ENCODE measurements around the gene MRPL33.

DNA sequence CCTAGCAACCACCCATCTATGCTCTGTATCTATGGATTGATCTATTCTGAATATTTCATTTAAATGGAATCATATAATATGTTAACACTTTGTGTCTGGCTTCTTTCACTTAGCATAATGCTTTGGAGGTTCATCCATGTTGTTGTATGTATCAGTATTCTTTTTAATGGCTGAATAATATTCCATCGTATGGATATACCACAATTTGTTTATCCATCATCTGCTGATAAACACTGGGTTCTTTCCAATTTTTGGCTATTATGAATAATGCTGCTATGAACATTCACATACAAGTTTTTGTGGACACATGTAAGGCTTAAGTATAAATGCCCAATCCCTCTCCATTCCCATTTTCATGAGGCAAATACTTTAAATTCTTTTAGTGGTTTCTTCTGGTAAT lies 52.9 kb downstream of the MRPL33 start:
- TF ChIP-seq, protein P1, sequence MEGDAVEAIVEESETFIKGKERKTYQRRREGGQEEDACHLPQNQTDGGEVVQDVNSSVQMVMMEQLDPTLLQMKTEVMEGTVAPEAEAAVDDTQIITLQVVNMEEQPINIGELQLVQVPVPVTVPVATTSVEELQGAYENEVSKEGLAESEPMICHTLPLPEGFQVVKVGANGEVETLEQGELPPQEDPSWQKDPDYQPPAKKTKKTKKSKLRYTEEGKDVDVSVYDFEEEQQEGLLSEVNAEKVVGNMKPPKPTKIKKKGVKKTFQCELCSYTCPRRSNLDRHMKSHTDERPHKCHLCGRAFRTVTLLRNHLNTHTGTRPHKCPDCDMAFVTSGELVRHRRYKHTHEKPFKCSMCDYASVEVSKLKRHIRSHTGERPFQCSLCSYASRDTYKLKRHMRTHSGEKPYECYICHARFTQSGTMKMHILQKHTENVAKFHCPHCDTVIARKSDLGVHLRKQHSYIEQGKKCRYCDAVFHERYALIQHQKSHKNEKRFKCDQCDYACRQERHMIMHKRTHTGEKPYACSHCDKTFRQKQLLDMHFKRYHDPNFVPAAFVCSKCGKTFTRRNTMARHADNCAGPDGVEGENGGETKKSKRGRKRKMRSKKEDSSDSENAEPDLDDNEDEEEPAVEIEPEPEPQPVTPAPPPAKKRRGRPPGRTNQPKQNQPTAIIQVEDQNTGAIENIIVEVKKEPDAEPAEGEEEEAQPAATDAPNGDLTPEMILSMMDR (conservative IDR thresholded peaks at IDR 0.05; ENCODE audit: low read depth in 2 of 2), result no peak
- TF ChIP-seq EZH2 (IDR thresholded peaks at IDR 0.05; ENCODE audit: low read depth, unreplicated experiment), result no peak
- no peak for TF ChIP-seq POLR2AphosphoS5 (IDR thresholded peaks at IDR 0.05; ENCODE audit: low read depth)
- TF ChIP-seq, protein P2, sequence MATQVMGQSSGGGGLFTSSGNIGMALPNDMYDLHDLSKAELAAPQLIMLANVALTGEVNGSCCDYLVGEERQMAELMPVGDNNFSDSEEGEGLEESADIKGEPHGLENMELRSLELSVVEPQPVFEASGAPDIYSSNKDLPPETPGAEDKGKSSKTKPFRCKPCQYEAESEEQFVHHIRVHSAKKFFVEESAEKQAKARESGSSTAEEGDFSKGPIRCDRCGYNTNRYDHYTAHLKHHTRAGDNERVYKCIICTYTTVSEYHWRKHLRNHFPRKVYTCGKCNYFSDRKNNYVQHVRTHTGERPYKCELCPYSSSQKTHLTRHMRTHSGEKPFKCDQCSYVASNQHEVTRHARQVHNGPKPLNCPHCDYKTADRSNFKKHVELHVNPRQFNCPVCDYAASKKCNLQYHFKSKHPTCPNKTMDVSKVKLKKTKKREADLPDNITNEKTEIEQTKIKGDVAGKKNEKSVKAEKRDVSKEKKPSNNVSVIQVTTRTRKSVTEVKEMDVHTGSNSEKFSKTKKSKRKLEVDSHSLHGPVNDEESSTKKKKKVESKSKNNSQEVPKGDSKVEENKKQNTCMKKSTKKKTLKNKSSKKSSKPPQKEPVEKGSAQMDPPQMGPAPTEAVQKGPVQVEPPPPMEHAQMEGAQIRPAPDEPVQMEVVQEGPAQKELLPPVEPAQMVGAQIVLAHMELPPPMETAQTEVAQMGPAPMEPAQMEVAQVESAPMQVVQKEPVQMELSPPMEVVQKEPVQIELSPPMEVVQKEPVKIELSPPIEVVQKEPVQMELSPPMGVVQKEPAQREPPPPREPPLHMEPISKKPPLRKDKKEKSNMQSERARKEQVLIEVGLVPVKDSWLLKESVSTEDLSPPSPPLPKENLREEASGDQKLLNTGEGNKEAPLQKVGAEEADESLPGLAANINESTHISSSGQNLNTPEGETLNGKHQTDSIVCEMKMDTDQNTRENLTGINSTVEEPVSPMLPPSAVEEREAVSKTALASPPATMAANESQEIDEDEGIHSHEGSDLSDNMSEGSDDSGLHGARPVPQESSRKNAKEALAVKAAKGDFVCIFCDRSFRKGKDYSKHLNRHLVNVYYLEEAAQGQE (IDR thresholded peaks at IDR 0.05; ENCODE audit: unreplicated experiment), result no peak
- no peak for TF ChIP-seq CREB1 (CRISPR knock-in tag; IDR thresholded peaks at IDR 0.05; ENCODE audit: low read depth)
- no peak for TF ChIP-seq STAT1 (IDR thresholded peaks at IDR 0.05; ENCODE audit: unreplicated experiment)
- TF ChIP-seq, protein P3, sequence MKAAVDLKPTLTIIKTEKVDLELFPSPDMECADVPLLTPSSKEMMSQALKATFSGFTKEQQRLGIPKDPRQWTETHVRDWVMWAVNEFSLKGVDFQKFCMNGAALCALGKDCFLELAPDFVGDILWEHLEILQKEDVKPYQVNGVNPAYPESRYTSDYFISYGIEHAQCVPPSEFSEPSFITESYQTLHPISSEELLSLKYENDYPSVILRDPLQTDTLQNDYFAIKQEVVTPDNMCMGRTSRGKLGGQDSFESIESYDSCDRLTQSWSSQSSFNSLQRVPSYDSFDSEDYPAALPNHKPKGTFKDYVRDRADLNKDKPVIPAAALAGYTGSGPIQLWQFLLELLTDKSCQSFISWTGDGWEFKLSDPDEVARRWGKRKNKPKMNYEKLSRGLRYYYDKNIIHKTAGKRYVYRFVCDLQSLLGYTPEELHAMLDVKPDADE (IDR thresholded peaks at IDR 0.05), result no peak
- no peak for TF ChIP-seq EZH2phosphoT487 (IDR thresholded peaks at IDR 0.05; ENCODE audit: unreplicated experiment)
- TF ChIP-seq JUNB (IDR thresholded peaks at IDR 0.05; ENCODE audit: unreplicated experiment), result no peak
- no peak for TF ChIP-seq NANOG (IDR thresholded peaks at IDR 0.05; ENCODE audit: borderline replicate concordance)
